Subcutaneous abdominal adipose tissue (tissue), 5 donors: ENCODE measurements around the gene PLBD2.

Experiments
- H3K27ac ChIP-seq: one replicate; pipeline ENCODE4 v1.7.0; 2013; ENCODE audit warnings: low read depth, mild to moderate bottlenecking, inconsistent platforms, low read length, moderate library complexity
- H3K27me3 ChIP-seq, 5 donors: one replicate each; pipeline ENCODE4 v1.7.0; 2013; ENCODE audit warnings: low read length in 5 of 5, inconsistent platforms in 1 of 5; ENCODE audit not compliant: control insufficient read depth in 5 of 5, insufficient read depth in 4 of 5
- H3K36me3 ChIP-seq, 5 donors: one replicate each; pipeline ENCODE4 v1.7.0; 2013; ENCODE audit warnings: low read length in 5 of 5; ENCODE audit not compliant: control insufficient read depth in 5 of 5, insufficient read depth in 5 of 5
- H3K4me1 ChIP-seq, 5 donors: one replicate each; pipeline ENCODE4 v1.7.0; 2013; ENCODE audit warnings: low read length in 5 of 5, mild to moderate bottlenecking in 3 of 5, moderate library complexity in 1 of 5; ENCODE audit not compliant: control insufficient read depth in 5 of 5, insufficient read depth in 5 of 5
- H3K4me3 ChIP-seq, 5 donors: one replicate each; pipeline ENCODE4 v1.7.0; 2013; ENCODE audit warnings: low read length in 5 of 5, low read depth in 1 of 5
- H3K9ac ChIP-seq, 5 donors: one replicate each; pipeline ENCODE4 v1.7.0; 2013; ENCODE audit warnings: low read length in 5 of 5, mild to moderate bottlenecking in 4 of 5, moderate library complexity in 3 of 5
- H3K9me3 ChIP-seq, 5 donors: one replicate each; pipeline ENCODE4 v1.7.0; 2013; ENCODE audit warnings: low read length in 5 of 5; ENCODE audit not compliant: control insufficient read depth in 5 of 5
- donor health status: healthy.
- donor health status: healthy.
- donor health status: healthy.
- donor health status: healthy.
- donor health status: healthy.

The PLBD2 gene

GRCh38 chr12:113438523-113439300, 80.3 kb downstream of the PLBD2 start:
- no peak overlapping the region for H3K9ac ChIP-seq
- peaks cover 0 to under 1% (median 0%) of the 10 kb centered on the region in 5 donors for H3K4me1 ChIP-seq
- peaks cover 4 to 18% (median 11%) of the 10 kb centered on the region in 5 donors for H3K27me3 ChIP-seq
- H3K36me3 ChIP-seq: no peaks in the 10 kb centered on the region
- H3K9me3 ChIP-seq: no peaks in the 10 kb centered on the region
- no peak overlapping the region for H3K27ac ChIP-seq
- H3K4me3 ChIP-seq: no peak overlapping the region

GRCh38 chr12:113439301-113439597, 80.9 kb downstream of the PLBD2 start:
- Histone ChIP-seq H3K27ac (no peak overlapping the region), H3K27me3 (peaks cover 4 to 18% (median 12%) of the 10 kb centered on the region in 5 donors), H3K9ac (no peak overlapping the region), H3K4me3 (no peak overlapping the region), H3K9me3 (no peaks in the 10 kb centered on the region), H3K36me3 (no peaks in the 10 kb centered on the region), H3K4me1 (no peaks in the 10 kb centered on the region)

- no peaks in the 10 kb centered on the region for H3K9me3 ChIP-seq
- no peak overlapping the region for H3K27ac ChIP-seq
- H3K36me3 ChIP-seq: no peaks in the 10 kb centered on the region
- H3K4me1 ChIP-seq: no peaks in the 10 kb centered on the region
- H3K4me3 ChIP-seq: no peak overlapping the region
- peaks cover 4 to 18% (median 13%) of the 10 kb centered on the region in 5 donors for H3K27me3 ChIP-seq
- H3K9ac ChIP-seq: no peak overlapping the region
Observed at GRCh38 chr12:113439606-113440030, 81.2 kb downstream of the PLBD2 start.

- Histone ChIP-seq H3K27ac (no peak overlapping the region), H3K9ac (no peak overlapping the region), H3K27me3 (peaks cover 4 to 18% (median 13%) of the 10 kb centered on the region in 5 donors), H3K9me3 (peaks cover 0 to 3% (median 0%) of the 10 kb centered on the region in 5 donors), H3K36me3 (no peaks in the 10 kb centered on the region), H3K4me3 (no peak overlapping the region), H3K4me1 (no peaks in the 10 kb centered on the region)
Observed at GRCh38 chr12:113440336-113440735, 81.9 kb downstream of the PLBD2 start.
